ENCODE results near the gene TOM1L1. TPM values are rescaled to one million over a fixed set of nuclear protein-coding genes. Genes with fewer than 3 reads are reported as not detected.

Gene TOM1L1
- total and polyA plus RNA-seq, 11 donors, result 6.1 to 19.7 (median 9.8) TPM

- Histone ChIP-seq H3K4me3 (no peak overlapping the region), H3K4me1 (peaks cover 0 to 3% (median 0%) of the 10 kb centered on the region in 12 donors), H3K9me3 (peaks cover 0 to 5% (median 0%) of the 10 kb centered on the region in 12 donors), H3K27me3 (no peaks in the 10 kb centered on the region), H3K36me3 (peaks cover 0 to 13% (median 5%) of the 10 kb centered on the region in 9 donors), H3K27ac (no peak overlapping the region)
- WGBS, 4 donors, result 83 to 93% (median 86%) methylated on average over 1 of the region's 1 CpG
- ATAC-seq (no peak), DNase-seq (no peak)
- intact Hi-C loops (cut with DNase I), result loop anchor here in 1 of 10 donors (5.0 kb wide), 1 partner anchor 367 kb away; no protein-coding TSS in a partner anchor
- TF ChIP-seq CTCF (IDR thresholded peaks at IDR 0.05) (no peak), POLR2A (IDR thresholded peaks at IDR 0.05) (no peak)
Observed at GRCh38 chr17:54985476-54985875, 84.8 kb downstream of the TOM1L1 start.

DNA sequence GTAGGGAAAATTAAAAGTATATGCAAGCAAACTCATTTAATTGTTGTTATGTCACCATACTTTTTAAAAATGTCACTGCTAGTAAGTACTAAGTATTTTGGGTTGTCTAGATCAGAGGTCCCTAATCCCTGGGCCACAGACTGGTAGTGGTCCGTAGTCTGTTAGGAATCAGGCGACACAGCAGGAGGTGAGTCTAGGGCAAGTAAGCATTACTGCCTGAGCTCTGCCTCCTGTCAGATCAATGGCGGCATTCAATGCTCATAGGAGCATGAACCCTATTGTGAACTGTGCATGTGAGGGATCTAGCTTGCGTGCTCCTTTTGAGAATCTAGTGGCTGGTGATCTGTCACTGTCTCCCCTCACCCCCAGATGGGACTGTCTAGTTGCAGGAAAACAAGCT, 89.5 kb downstream of the TOM1L1 start:
- intact Hi-C loops (cut with DNase I), result loop anchor here in 8 of 10 donors (5.0 to 10.0 kb wide), 7 partner anchors 275 to 525 kb away; partner anchors contain the start of genes SMIM36 (in 6 of the 8) and HLF (in 1 of the 8)
- H3K4me1 ChIP-seq, result no peaks in the 10 kb centered on the region
- no peak overlapping the region for H3K4me3 ChIP-seq
- no peaks in the 10 kb centered on the region for H3K9me3 ChIP-seq
- WGBS, 4 donors, result 96 to 100% (median 97%) methylated on average over 3 to 4 of the region's 4 CpGs
- no peak for ATAC-seq
- H3K36me3 ChIP-seq, result peaks cover 0 to 23% (median 5%) of the 10 kb centered on the region in 9 donors
- no peak for DNase-seq
- TF ChIP-seq CTCF (IDR thresholded peaks at IDR 0.05), result no peak
- no peak for TF ChIP-seq POLR2A (IDR thresholded peaks at IDR 0.05)
- no peak overlapping the region for H3K27ac ChIP-seq
- no peaks in the 10 kb centered on the region for H3K27me3 ChIP-seq

DNA sequence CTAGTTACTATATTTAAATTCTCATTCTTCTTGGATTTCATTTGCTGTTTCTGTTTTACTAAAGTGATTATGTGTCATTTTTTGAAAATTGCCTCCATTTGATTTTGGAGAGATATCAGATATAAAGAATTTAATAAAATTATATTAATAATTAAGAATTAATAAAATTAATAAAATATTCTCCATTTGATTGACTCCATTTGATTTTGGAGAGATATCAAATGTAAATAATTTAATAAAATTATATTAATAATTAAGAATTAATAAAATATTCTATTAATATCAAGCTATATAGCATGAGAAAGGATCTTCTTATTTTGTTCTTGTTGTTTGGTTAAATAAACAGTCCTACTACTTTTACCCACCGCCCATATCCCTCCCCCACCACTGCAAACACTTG, 90.9 kb downstream of the TOM1L1 start:
- TF ChIP-seq CTCF (IDR thresholded peaks at IDR 0.05) (no peak), POLR2A (IDR thresholded peaks at IDR 0.05) (no peak)

DNA sequence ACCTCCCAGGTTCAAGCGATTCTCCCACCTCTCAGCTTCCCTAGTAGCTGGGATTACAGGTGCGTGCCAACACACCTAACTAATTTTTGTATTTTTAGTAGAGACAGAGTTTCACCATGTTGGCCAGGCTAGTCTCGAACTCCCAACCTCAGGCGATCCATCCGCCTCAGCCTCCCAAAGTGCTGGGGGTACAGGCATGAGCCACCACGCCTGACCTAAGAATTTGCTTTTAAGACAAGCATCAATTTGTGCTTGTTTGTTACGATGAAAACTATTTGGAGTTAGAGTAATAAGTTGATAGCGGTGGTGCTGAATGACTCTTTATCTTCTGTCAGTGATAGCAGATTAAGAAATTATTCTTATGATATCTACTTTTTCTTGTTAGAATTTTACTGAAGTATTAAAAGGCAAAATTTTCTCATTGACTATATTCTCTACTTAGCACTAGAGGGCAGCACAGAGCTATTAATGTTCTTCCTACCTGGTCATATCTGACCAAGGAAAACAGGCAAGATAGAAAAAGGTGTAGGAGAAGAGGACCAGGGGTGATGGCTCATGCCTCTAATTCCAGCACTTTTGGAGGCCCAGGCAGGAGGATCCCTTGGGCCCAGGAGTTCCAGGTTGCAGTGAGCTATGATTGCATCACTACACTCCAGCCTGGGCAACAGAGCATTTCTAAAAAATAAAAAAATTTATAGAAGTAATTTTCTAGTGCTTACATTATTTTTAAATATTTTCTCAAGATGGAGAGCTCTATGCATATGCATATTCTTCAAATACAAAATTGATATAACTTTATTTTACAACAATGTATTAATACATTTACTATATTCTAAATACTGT, 92.4 kb downstream of the TOM1L1 start:
- H3K4me1 ChIP-seq, result no peaks in the 10 kb centered on the region
- H3K4me3 ChIP-seq, result no peak overlapping the region
- DNase-seq (no peak), ATAC-seq (peak in 1 of 4 donors; percentile 45)
- no peak overlapping the region for H3K27ac ChIP-seq
- peak; percentile 55 to 80 (median 69) for TF ChIP-seq CTCF (IDR thresholded peaks at IDR 0.05)
- no peak for TF ChIP-seq POLR2A (IDR thresholded peaks at IDR 0.05)
- no peaks in the 10 kb centered on the region for H3K9me3 ChIP-seq
- peaks cover 0 to 15% (median 0%) of the 10 kb centered on the region in 9 donors for H3K36me3 ChIP-seq
- 79 to 84% (median 82%) methylated on average over 8 of the region's 8 CpGs for WGBS, 4 donors
- intact Hi-C loops (cut with DNase I), result loop anchor here in 8 of 10 donors (1.0 to 10.0 kb wide), 10 partner anchors 272 to 522 kb away; partner anchors contain the start of genes SMIM36 (in 6 of the 8) and HLF (in 1 of the 8)
- no peaks in the 10 kb centered on the region for H3K27me3 ChIP-seq

More for the DNA sequence above, 90.9 kb downstream of the TOM1L1 start:
- no peak for DNase-seq
- WGBS, 4 donors, result 4 to 97% (median 94%) methylated on average over 1 of the region's 1 CpG
- no peaks in the 10 kb centered on the region for H3K27me3 ChIP-seq
- peaks cover 0 to 25% (median 0%) of the 10 kb centered on the region in 9 donors for H3K36me3 ChIP-seq
- H3K27ac ChIP-seq, result no peak overlapping the region
- H3K4me1 ChIP-seq, result no peaks in the 10 kb centered on the region
- H3K4me3 ChIP-seq, result no peak overlapping the region
- intact Hi-C loops (cut with DNase I), result loop anchor here in 8 of 10 donors (5.0 to 10.0 kb wide), 7 partner anchors 273 to 523 kb away; partner anchors contain the start of genes SMIM36 (in 6 of the 8) and HLF (in 1 of the 8)
- ATAC-seq, result no peak
- no peaks in the 10 kb centered on the region for H3K9me3 ChIP-seq
